GOT3 (cell line): Measurements from ENCODE around the gene SLC9A8.
"Not testable (repeated sequence)": the region's sequence is repeated elsewhere in the genome, so short reads cannot be mapped to it uniquely, and the experiment has no call there.

Source experiments
- DNase-seq: peaks from one replicate; lab custom pipeline; 2025; ENCODE audit warnings: mixed read lengths; lab: John Stamatoyannopoulos, UW

The SLC9A8 gene

GRCh38 chr20:49786668-49787370 is 25.8 kb upstream of the SLC9A8 start:
- DNase-seq, result no peak

DNA sequence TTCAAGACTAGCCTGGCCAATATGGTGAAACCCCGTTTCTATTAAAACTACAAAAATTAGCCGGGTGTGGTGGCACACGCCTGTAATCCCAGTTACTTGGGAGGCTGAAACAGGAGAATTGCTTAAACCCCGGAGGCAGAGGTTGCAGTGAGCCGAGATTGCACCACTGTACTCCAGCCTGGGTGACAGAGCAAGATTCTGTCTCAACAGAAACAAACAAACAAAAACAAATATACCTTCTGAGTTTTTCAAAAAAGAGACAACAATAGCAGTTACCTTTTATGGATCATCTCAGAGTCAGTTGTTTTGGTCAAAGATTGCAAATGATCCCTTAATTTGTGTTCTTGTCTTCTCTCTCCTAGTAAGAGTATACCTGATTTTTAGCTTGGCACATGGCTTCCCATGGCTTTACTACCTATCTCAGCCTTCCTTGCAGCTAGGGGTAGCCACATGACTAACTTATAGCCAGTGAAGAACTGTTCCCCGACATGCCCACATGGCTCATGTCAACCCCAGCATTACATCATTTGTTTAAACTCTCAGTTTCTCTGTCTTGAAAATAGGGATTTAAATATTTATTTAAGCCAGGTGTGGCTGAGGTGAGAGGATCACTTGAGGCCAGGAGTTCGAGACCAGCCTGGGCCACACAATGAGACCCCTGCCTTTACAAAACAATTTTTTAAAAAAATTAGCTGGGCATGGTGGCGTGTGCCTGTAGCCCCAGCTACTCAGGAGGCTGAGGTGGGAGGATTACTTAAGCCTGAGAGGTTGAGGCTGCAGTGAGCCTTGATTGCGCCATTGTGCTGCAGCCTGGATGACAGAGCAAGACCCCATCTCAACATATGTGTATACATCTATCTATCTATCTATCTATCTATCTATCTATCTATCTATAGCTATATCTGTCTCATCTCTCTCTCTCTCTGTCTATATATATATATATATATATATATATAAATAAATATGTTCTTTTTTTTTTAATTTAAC is 25.0 kb upstream of the SLC9A8 start:
- DNase-seq, result no peak

GRCh38 chr20:49790077-49790798 is 22.4 kb upstream of the SLC9A8 start:
- DNase-seq, result no peak

- DNase-seq, result no peak
Measured at GRCh38 chr20:49791165-49791564, 21.5 kb upstream of the SLC9A8 start.

DNA sequence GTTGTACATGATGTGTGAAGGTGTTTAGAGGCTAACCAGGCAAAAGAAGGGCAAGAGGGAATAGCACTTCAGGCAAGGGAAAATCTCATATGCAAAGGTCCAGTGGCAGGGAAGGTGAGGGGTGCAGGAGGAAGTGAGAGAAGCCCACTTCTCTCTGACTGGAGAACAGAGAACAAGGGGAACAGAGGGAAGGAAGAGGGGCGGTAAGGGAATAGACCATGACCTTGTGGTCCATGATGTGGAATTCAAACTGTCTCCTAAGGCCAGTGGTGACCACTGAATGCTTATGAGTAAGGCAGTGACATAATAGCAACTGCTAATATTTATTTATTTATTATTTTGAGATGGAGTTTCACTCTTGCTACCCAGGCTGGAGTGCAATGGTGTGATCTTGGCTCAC is 20.6 kb upstream of the SLC9A8 start:
- no peak for DNase-seq

- DNase-seq, result no peak
Measured at GRCh38 chr20:49792611-49793010, 20.0 kb upstream of the SLC9A8 start.

DNA sequence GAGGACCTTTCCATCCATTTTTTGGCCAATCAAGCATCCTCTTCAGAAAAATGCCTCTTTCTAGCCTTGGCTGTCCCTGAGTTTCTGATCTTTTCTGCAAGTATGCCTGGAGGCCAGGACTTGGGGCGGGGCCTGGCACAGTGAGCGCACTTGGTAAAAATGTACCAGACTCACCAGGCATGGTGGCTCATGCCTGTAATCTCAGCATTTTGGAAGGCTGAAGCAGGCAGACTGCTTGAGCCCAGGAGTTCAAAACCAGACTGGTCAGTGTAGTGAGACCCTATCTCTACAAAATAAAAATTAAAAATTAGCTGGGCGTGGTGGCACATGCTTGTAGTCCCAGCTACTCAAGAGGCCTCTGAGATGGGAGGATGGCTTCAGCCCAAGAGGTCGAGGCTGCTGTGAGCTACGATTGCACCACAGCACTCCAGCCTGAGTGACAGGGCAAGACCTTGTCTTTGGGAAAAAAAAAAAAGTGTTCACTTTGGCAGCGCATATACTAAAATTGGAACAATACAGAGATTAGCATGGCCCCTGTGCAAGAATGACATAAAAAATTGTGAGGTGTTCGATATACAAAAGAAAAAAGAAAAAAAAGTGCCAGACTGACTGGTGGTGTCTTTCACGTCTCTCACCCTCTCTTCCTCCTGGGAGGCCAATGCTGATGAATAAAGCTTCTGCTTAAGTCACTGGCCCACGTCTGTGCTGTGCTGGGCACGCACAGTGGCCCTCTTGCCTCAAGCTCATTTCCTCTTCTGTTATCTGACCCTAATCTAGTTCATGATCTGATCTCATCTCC is 18.1 kb upstream of the SLC9A8 start:
- no peak for DNase-seq

DNA sequence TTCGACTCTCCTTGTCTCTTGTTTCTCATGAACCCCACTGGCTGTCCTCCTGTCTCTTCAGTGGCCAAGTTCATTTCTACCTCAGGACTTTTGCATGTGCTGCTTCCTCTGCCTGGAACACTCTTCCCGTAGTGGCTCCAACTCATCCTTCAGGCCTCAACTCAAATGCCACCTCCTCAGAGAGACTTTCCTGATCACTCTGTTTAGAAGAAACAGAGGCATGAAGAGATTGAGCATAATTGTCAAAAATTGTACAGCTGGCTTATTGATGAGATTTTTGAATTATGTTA is 17.5 kb upstream of the SLC9A8 start:
- DNase-seq, result no peak

DNA sequence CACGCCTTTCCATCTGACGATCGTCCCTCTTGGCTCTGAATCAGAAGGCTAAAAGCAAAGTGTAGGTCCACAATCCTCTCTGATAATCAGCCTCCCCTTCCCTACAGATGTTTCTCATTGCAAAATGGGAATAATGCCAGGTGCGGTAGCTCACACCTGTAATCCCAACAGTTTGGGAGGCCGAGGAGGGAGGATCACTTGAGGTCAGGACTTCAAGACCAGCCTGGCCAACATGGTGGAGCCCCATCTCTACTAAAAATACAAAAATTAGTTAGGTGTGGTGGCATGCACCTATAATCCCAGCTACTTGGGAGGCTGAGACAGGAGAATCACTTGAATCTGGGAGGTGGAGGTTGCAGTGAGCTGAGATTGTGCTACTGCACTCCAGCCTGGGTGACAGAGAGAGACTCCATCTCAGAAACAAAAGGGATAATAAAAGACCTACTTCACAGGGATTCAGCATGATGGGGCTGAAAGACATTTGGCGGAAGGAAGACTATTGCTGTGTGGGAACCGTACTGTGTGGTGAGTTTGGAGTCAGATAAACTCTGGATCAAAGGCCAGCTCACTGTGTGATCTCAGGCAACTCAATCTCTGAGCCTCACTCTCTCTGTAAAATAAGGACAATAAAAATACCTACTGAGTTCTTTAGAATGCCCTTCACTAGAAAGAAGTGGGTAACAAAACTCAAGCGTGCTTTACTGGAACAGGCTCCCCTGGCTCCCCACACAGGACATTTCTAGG is 15.9 kb upstream of the SLC9A8 start:
- DNase-seq, result no peak

DNA sequence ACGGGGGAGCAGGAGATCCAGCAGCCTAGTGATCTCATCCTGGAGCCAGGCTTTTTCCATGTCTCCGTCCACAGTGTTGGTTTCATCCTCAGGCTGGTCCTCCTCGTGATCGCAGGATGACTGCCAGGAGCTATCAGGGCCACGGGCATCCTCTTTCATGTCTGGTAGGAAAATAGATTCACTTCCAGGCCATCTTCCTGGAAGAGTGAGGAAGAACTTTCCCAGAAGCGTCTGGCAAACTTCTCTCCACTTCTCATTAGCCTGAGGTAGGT is 15.3 kb upstream of the SLC9A8 start:
- DNase-seq, result no peak

- DNase-seq, result no peak
Measured at GRCh38 chr20:49798718-49799117, 13.9 kb upstream of the SLC9A8 start.

- DNase-seq, result no peak
Measured at GRCh38 chr20:49799698-49800097, 12.9 kb upstream of the SLC9A8 start.

DNA sequence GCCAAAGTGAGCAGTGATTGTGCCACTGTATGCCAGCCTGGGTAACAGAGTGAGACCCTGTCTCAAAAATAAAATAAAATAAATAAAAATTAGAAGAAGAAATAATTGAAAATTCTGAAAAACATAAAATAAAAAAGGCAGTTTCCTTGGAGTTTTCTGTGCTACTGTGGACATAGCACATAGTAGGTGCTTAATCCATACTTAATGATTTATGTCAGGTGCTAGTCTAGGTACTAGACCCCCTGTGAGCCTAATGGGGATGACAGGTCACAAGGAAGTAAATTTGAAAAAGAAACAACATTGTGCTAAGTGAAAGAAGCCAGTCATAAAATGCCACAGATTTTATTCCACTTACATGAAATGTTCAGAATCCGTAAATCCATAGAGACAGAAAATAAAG is 9.2 kb upstream of the SLC9A8 start:
- DNase-seq, result no peak

DNA sequence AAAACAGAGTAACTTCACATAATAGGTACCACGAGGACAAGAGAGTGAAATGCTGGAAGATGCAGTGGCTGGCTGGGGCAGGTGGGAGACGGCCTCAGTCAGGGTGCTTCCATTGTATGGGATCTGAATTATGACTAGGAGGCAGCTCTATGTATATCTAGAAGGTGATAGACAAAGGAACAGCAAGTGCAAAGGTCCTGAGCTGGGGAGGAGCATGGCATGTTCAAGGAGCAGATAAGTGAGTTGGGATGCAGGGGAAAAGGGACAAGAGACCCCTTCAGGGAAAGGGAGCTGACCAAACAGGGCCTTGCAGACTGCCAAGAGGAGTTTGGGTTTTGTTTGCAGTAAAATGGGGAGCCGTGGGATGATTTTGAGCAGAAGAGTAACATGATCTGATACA is 8.3 kb upstream of the SLC9A8 start:
- DNase-seq, result no peak

DNA sequence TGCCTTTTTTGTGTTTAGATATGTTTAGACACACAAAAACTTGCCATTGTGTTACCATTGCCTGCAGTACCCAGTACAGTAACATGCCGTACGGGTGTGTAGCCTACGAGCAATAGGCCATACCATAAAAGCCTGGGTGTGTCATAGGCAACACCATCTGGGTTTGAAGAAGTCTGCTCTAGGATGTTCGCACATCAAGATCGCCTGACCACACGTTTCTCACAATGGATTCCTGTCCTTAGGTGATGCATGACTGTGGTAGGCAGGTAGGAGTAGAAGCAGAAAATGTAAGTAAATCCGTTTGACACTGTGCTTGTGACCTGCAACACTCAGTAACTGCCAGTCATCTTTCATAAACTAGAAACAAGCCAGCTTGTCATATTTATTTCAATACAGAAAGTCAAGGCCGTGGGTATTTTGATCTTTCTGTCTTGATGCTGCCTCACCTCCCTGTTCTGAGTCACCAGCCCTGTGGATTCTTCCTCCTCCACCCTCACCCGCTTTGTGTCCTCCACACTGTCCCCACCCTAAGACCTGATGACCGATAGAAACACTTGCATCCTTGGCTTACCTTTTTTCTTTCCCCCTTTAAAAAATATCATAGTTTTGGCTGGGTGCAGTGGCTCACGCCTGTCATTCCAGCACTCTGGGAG is 7.3 kb upstream of the SLC9A8 start:
- not testable (repeated sequence) for DNase-seq

DNA sequence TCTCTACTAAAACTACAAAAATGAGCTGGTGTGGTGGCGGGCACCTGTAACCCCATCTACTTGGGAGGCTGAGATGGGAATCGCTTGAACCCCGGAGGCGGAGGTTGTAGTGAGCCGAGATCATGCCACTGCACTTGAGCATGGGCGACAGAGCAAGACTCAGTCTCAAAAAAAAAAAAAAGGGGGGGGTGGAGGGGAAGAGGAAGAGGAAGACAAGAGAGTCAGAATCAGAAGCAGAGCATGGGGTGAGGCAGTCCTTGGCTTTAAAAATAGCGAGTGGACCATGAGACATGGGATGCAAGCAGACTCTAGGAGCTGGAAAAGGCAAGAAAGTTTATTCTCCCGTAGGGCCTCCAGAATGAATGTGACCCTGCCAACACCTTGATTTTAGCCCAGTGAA is 3.9 kb upstream of the SLC9A8 start:
- DNase-seq, result no peak

GRCh38 chr20:49809803-49810359 is 2.7 kb upstream of the SLC9A8 start:
- no peak for DNase-seq

DNA sequence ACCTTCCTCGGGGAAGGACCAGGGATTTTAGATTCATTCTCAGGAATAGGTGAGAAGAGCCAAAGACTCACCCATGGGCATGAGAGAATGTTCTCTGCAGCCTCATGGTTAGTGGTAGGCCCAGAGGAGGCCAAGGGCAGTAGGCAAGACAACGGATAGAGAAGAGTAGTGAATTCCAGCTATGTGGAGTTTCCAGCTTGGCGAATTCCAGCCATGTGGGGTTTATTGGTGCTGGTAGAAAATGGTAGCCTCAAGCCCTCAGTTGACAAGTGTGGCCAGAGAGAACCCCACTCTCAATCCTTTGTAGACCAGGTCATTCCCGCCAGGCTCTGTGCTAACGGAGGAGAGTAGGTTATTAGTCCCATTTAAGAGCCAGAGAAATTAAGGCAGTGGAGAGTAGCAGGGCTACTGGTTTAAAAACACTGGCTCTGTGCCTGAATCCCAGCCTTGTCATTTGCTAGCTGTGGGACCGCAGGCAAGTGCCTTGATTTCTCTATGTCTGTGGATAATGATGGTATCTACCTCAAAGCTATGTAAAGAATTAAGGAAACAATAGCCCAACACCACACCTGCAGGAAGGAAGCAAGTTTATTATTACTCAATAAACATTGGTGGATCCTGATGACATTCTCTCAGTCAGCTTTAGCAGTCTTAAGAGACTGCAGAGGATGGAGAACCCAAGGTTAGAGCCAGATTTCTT is 2.0 kb upstream of the SLC9A8 start:
- no peak for DNase-seq

GRCh38 chr20:49811825-49812506 is 662 bp upstream of the SLC9A8 start:
- no peak for DNase-seq
